GM12878 (cell line): ENCODE results near the gene PAK2. TPM values are rescaled to one million over a fixed set of nuclear protein-coding genes. Genes with fewer than 3 reads are reported as not detected.

Experiments
- ATAC-seq: fragments of 200-7000 bp; cut with Tn5 transposase; 3 replicates; pipeline ENCODE4 v1.9.1; 2020; ENCODE audit warnings: mild to moderate bottlenecking, moderate library complexity
- BruUV-seq: library from RNA; stranded (reverse); fragments of 400-500 nt; replicated peaks from 2 replicates; lab custom pipeline; 2021; lab: Mats Ljungman, UMichigan
- CTCF ChIA-PET: fragments of 300-600 bp; sonication (Branson Sonifier 250); formaldehyde crosslinking; extraction: SDS; loops from one replicate; lab custom pipeline; 2021; ENCODE audit warnings: inconsistent platforms; lab: Yijun Ruan, JAX
- POLR2A ChIA-PET: fragments of 350-600 bp; formaldehyde crosslinking; extraction: SDS; loops from one replicate; lab custom pipeline; 2021; ENCODE audit warnings: inconsistent platforms; lab: Charles Lee
- RAD21 ChIA-PET: fragments of 300-600 bp; sonication (Branson Sonifier 250); formaldehyde crosslinking; loops from one replicate; lab custom pipeline; 2023; ENCODE audit warnings: antibody characterized with exemption; ENCODE audit not compliant: unreplicated experiment; lab: Charles Lee
- SMC1A ChIA-PET: fragments of 300-600 bp; sonication (Branson Sonifier 250); formaldehyde crosslinking; loops from one replicate; lab custom pipeline; 2023; ENCODE audit not compliant: unreplicated experiment, uncharacterized antibody; lab: Charles Lee
- DNase-seq: peaks from one replicate; pipeline ENCODE4 v3.0.0-alpha.2; 2011; ENCODE audit warnings: low read depth, low spot score
- FAIRE-seq: peaks from 3 replicates; lab custom pipeline; 2011; peaks lifted over from hg19 to GRCh38; lab: Jason Lieb, UNC
- H2AFZ ChIP-seq: 2 replicates; pipeline ENCODE4 v1.6.0; 2011; ENCODE audit warnings: low read depth, low read length, control low read depth; ENCODE audit not compliant: control insufficient read depth
- H3K27ac ChIP-seq: 2 replicates; pipeline ENCODE4 v1.5.1; 2011; ENCODE audit warnings: control low read depth; ENCODE audit not compliant: control insufficient read depth, insufficient read depth
- H3K27me3 ChIP-seq, 2 experiments: replicated peaks in 1 of 2; 2 replicates each; pipeline versions ENCODE4 v1.6.0 to v1.6.1; 2011; ENCODE audit warnings: low read length in 1 of 2; ENCODE audit not compliant: control insufficient read depth in 2 of 2, insufficient read depth in 2 of 2
- H3K36me3 ChIP-seq, 2 experiments: 2 replicates each; pipeline ENCODE4 v1.5.1; 2011; ENCODE audit warnings: low read length in 1 of 2; ENCODE audit not compliant: control insufficient read depth in 2 of 2, insufficient read depth in 2 of 2
- H3K4me1 ChIP-seq: 2 replicates; pipeline ENCODE4 v1.6.1; 2011; ENCODE audit warnings: mild to moderate bottlenecking, low read length, moderate library complexity, mixed read lengths; ENCODE audit not compliant: control insufficient read depth, insufficient read depth
- H3K4me2 ChIP-seq: 2 replicates; pipeline ENCODE4 v1.6.0; 2011; ENCODE audit warnings: control low read depth; ENCODE audit not compliant: control insufficient read depth, insufficient read depth
- H3K4me3 ChIP-seq: fragments of 200-600 bp; sonication (generic); 2 replicates; pipeline ENCODE4 v1.5.1; 2016
- H3K79me2 ChIP-seq: 2 replicates; pipeline ENCODE4 v1.6.0; 2011; ENCODE audit warnings: low read length; ENCODE audit not compliant: control insufficient read depth, insufficient read depth
- H3K9ac ChIP-seq: 2 replicates; pipeline ENCODE4 v1.8.0; 2011; ENCODE audit warnings: low read length, control low read depth, mixed read lengths; ENCODE audit not compliant: control insufficient read depth, insufficient read depth
- H3K9me3 ChIP-seq: replicated peaks from 3 replicates; pipeline ENCODE4 v1.5.1; 2011; ENCODE audit warnings: mild to moderate bottlenecking, low read length; ENCODE audit not compliant: control insufficient read depth, insufficient read depth
- H4K20me1 ChIP-seq: 2 replicates; pipeline ENCODE4 v1.6.0; 2011; ENCODE audit not compliant: control insufficient read depth, insufficient read depth
- EED ChIP-seq: sonication (generic); IDR thresholded peaks from 2 replicates; pipeline ENCODE4 v1.6.1; 2016; ENCODE audit warnings: antibody characterized with exemption, low read depth
- ESRRA ChIP-seq: IDR thresholded peaks from 2 replicates; pipeline ENCODE4 v1.6.1; 2012; ENCODE audit warnings: mild to moderate bottlenecking, low read length, improper control_type of control experiment
- NFXL1 ChIP-seq: fragments of 450-650 bp; IDR thresholded peaks from 2 replicates; pipeline ENCODE4 v1.6.1; 2017; ENCODE audit warnings: antibody characterized with exemption, mild to moderate bottlenecking, borderline replicate concordance
- NKRF ChIP-seq: fragments of 450-650 bp; conservative IDR thresholded peaks from 2 replicates; pipeline ENCODE4 v1.6.1; 2017; ENCODE audit warnings: mild to moderate bottlenecking, moderate library complexity
- SMAD5 ChIP-seq: IDR thresholded peaks from 2 replicates; pipeline ENCODE4 v1.6.1; 2016; ENCODE audit warnings: antibody characterized with exemption, low read depth
- SPI1 ChIP-seq: IDR thresholded peaks from 2 replicates; pipeline ENCODE4 v1.6.1; 2011; ENCODE audit warnings: low read depth, mild to moderate bottlenecking, low read length, moderate library complexity, borderline replicate concordance; ENCODE audit not compliant: insufficient read depth
- TCF3 ChIP-seq: IDR thresholded peaks from 2 replicates; pipeline ENCODE4 v1.6.1; 2012; ENCODE audit warnings: low read depth, mild to moderate bottlenecking, low read length, borderline replicate concordance; ENCODE audit not compliant: insufficient read depth
- ZSCAN29 ChIP-seq: fragments of 450-650 bp; IDR thresholded peaks from 2 replicates; pipeline ENCODE4 v1.6.1; 2017; ENCODE audit warnings: mild to moderate bottlenecking, moderate library complexity
- in situ Hi-C: fragments of 300-500 bp; cut with MboI; formaldehyde crosslinking; loops from 9 replicates; pipeline ENCODE4 v1.14.3; 2018; ENCODE audit warnings: mixed read lengths
- intact Hi-C: fragments of 100-400 bp; cut with micrococcal nuclease; formaldehyde crosslinking; loops from one replicate; pipeline ENCODE4 v1.14.2; 2022; ENCODE audit not compliant: unreplicated experiment
- polyA plus RNA-seq, 11 experiments: library from polyadenylated mRNA; depleted of rRNA in 4 of 11; unstranded in 6 of 11; stranded (reverse) in 5 of 11; fragments of >200 nt; fragmentation: Nextera tagmentation in 4 of 11; fragmentation: Illumina TruSeq in 1 of 11; extraction: Ambion mirVana in 4 of 11; extraction: Trizol in 1 of 11; gene quantifications; 1 replicate in 1 of 11; 2 replicates in 10 of 11; pipeline versions ENCODE4 v1.2.1 to v1.2.3, GENCODE V29; 2011 to 2016; ENCODE audit warnings: inconsistent platforms in 2 of 11, missing spikeins in 2 of 11, low read depth in 1 of 11
- total RNA-seq, 4 experiments: library from RNA; depleted of rRNA in 3 of 4; stranded (reverse); fragments of >200 nt in 3 of 4; fragmentation: Illumina TruSeq in 1 of 4; extraction: Trizol in 1 of 4; gene quantifications; 2 replicates each; pipeline versions ENCODE4 v1.2.1 to v1.2.3, GENCODE V29; 2013 to 2021
- TF ChIP-seq, protein P1 (sequence below): fragments of 450-650 bp; IDR thresholded peaks from 2 replicates; pipeline ENCODE4 v1.6.1; 2017; ENCODE audit warnings: mild to moderate bottlenecking, low read depth, inconsistent platforms; ENCODE audit not compliant: poor library complexity, severe bottlenecking

Gene PAK2
- total and polyA plus RNA-seq, 10 of the 15 experiments (the other 5 are each of a cell fraction or from before 2014, with no cell fraction given), result 9.0 to 59.1 (median 27.0) TPM

GRCh38 chr3:196765454-196765853 lies 25.8 kb downstream of the PAK2 start:
- CTCF ChIA-PET, result no interaction called here

More at GRCh38 chr3:196765454-196765853, 25.8 kb downstream of the PAK2 start:
- no peak overlapping the region for H3K27ac ChIP-seq
- FAIRE-seq (no peak), ATAC-seq (no peak)
- H3K4me1 ChIP-seq, result no peaks in the 10 kb centered on the region
- H3K36me3 ChIP-seq, result peaks cover under 1 to 2% of the 10 kb centered on the region in 2 experiments; a peak in 2 of 4 replicates
- no peak overlapping the region for H3K4me3 ChIP-seq
- no TSS peak for BruUV-seq
- peaks cover 36% of the 10 kb centered on the region for H3K79me2 ChIP-seq
- ChIA-PET SMC1A (interaction anchor here (0.6 kb wide), 1 partner anchor 431 kb away, joined by 3 read pairs; no protein-coding TSS in a partner anchor), POLR2A (no interaction called here)
- H2AFZ ChIP-seq, result no peak overlapping the region
- H3K27me3 ChIP-seq, result no peaks in the 10 kb centered on the region
- TF ChIP-seq TCF3 (no peak), ESRRA (no peak), SMAD5 (no peak), ZSCAN29 (no peak), SPI1 (no peak), NKRF (no peak), NFXL1 (no peak), EED (no peak)
- TF ChIP-seq, protein P1, sequence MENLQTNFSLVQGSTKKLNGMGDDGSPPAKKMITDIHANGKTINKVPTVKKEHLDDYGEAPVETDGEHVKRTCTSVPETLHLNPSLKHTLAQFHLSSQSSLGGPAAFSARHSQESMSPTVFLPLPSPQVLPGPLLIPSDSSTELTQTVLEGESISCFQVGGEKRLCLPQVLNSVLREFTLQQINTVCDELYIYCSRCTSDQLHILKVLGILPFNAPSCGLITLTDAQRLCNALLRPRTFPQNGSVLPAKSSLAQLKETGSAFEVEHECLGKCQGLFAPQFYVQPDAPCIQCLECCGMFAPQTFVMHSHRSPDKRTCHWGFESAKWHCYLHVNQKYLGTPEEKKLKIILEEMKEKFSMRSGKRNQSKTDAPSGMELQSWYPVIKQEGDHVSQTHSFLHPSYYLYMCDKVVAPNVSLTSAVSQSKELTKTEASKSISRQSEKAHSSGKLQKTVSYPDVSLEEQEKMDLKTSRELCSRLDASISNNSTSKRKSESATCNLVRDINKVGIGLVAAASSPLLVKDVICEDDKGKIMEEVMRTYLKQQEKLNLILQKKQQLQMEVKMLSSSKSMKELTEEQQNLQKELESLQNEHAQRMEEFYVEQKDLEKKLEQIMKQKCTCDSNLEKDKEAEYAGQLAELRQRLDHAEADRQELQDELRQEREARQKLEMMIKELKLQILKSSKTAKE, result no peak
- TF ChIP-seq, all 136 proteins: peak for 0
- intact Hi-C loops (no loop called here), in situ Hi-C loops (no loop called here)
- H4K20me1 ChIP-seq, result no peaks in the 10 kb centered on the region
- H3K9me3 ChIP-seq, result peaks cover 1% of the 10 kb centered on the region; the same call in 1 of the 3 replicates
- RAD21 ChIA-PET, result no interaction called here
- DNase-seq, result no peak
- H3K4me2 ChIP-seq, result no peak overlapping the region
- H3K9ac ChIP-seq, result no peak overlapping the region
